ENCODE data around the gene ACO2. TPM values are rescaled to one million over a fixed set of nuclear protein-coding genes. Genes with fewer than 3 reads are reported as not detected.

Gene ACO2
- total RNA-seq, 6 donors from 2014 or later = 51.3 to 102 (median 83.4) TPM

DNA sequence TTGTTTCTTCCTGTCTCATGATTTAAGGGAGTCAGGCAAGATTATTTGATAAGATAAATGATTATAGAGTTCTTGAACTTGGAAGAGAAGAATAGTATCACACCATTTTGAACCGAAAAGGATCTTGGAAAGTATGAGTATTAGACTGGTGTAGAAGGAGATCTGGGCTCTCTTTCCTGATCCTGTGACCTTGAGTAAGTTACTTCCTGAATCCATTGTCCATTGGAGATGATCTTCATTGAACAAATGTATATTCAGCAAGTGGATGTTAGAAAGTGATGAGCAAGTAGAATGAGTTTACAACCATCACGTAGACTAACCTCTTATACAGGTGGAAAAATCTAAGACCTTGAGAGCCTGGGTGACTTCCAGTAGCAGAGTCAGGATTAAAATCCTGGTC is 2.0 kb downstream of the ACO2 start:
- DNase-seq (no peak), ATAC-seq (ENCODE audit: low FRiP score in 2 of 2) (no peak)
- Histone ChIP-seq H3K4me1 (peaks cover 14 to 28% (median 20%) of the 10 kb centered on the region in 4 donors), H3K9me3 (no peaks in the 10 kb centered on the region), H3K27me3 (no peaks in the 10 kb centered on the region), H3K4me3 (no peak overlapping the region), H3K36me3 (peaks cover 3 to 18% (median 15%) of the 10 kb centered on the region in 4 donors), H3K27ac (no peak overlapping the region)
- no peak for TF ChIP-seq POLR2AphosphoS5 (IDR thresholded peaks at IDR 0.05)
- TF ChIP-seq, protein P1, sequence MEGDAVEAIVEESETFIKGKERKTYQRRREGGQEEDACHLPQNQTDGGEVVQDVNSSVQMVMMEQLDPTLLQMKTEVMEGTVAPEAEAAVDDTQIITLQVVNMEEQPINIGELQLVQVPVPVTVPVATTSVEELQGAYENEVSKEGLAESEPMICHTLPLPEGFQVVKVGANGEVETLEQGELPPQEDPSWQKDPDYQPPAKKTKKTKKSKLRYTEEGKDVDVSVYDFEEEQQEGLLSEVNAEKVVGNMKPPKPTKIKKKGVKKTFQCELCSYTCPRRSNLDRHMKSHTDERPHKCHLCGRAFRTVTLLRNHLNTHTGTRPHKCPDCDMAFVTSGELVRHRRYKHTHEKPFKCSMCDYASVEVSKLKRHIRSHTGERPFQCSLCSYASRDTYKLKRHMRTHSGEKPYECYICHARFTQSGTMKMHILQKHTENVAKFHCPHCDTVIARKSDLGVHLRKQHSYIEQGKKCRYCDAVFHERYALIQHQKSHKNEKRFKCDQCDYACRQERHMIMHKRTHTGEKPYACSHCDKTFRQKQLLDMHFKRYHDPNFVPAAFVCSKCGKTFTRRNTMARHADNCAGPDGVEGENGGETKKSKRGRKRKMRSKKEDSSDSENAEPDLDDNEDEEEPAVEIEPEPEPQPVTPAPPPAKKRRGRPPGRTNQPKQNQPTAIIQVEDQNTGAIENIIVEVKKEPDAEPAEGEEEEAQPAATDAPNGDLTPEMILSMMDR (IDR thresholded peaks at IDR 0.05) = no peak
- no peak for TF ChIP-seq POLR2A (IDR thresholded peaks at IDR 0.05)
- TF ChIP-seq EP300 (IDR thresholded peaks at IDR 0.05) = no peak
- WGBS, 2 donors = 86 to 95% methylated on average over 2 of the region's 2 CpGs

DNA sequence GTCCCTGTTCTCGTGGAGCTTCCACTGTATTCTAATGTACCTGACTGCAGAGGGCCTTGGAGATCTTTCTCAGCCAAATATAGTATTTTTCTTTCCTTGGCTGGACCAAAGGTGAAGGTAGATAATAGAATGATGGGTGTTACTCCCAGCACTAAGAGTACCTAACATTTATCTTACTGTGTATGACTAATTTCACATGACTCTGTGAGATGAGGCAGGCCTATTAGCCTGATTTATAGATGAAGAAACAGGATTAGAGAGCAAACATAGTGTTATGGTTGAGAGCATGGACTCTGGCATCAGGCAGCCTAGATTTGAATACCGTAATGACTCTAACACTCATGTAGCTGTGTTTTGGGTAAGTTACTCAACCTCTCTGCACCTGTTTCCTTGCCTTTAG is 2.7 kb downstream of the ACO2 start:
- Histone ChIP-seq H3K9me3 (no peaks in the 10 kb centered on the region), H3K4me3 (no peak overlapping the region), H3K4me1 (peaks cover 14 to 27% (median 20%) of the 10 kb centered on the region in 4 donors), H3K36me3 (peaks cover 0 to 11% (median 8%) of the 10 kb centered on the region in 4 donors), H3K27ac (no peak overlapping the region), H3K27me3 (no peaks in the 10 kb centered on the region)
- 88 to 89% methylated on average over 2 of the region's 2 CpGs for WGBS, 2 donors
- ATAC-seq (ENCODE audit: low FRiP score in 2 of 2) (no peak), DNase-seq (no peak)
- TF ChIP-seq POLR2A (IDR thresholded peaks at IDR 0.05) (no peak), POLR2AphosphoS5 (IDR thresholded peaks at IDR 0.05) (no peak), EP300 (IDR thresholded peaks at IDR 0.05) (no peak)
- TF ChIP-seq, protein P1 (IDR thresholded peaks at IDR 0.05) = no peak

DNA sequence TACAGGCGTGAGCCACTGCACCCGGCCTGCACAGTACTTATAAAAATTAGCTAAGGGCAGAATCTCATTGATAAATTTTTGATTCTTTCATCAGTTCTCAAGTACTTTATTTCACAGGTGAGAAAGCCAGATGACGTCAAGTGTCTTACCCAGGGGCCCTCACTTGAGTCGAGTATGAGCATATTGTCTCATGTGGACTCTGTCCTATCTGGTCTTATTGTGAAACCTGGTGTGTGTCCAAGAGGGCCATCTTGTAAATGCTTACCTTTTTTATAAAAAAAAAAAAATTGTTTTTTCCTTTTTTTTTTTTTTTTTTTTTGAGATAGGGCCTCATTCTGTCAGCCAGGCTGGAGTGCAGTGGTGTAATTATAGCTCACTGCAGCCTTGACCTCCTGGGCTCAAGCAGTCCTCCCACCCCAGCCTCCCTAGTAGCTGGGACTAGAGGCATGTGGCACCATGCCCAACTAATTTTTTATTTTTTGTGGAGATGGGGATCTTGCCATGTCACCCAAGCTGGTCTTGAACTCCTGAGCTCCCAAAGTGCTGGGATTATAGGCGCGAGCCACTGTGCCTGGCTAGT is 6.0 kb downstream of the ACO2 start:
- H3K4me3 ChIP-seq = no peak overlapping the region
- peaks cover 0 to 5% (median 0%) of the 10 kb centered on the region in 4 donors for H3K36me3 ChIP-seq
- no peak for DNase-seq
- peaks cover 9 to 30% (median 19%) of the 10 kb centered on the region in 4 donors for H3K4me1 ChIP-seq
- H3K27ac ChIP-seq = no peak overlapping the region
- WGBS, 2 donors = 94 to 97% methylated on average over 6 of the region's 6 CpGs
- no peaks in the 10 kb centered on the region for H3K9me3 ChIP-seq
- TF ChIP-seq EP300 (IDR thresholded peaks at IDR 0.05) (no peak), POLR2AphosphoS5 (IDR thresholded peaks at IDR 0.05) (no peak), POLR2A (IDR thresholded peaks at IDR 0.05) (no peak)
- TF ChIP-seq, protein P1 (IDR thresholded peaks at IDR 0.05) = no peak
- no peak for ATAC-seq (ENCODE audit: low FRiP score in 2 of 2)
- H3K27me3 ChIP-seq = no peaks in the 10 kb centered on the region

DNA sequence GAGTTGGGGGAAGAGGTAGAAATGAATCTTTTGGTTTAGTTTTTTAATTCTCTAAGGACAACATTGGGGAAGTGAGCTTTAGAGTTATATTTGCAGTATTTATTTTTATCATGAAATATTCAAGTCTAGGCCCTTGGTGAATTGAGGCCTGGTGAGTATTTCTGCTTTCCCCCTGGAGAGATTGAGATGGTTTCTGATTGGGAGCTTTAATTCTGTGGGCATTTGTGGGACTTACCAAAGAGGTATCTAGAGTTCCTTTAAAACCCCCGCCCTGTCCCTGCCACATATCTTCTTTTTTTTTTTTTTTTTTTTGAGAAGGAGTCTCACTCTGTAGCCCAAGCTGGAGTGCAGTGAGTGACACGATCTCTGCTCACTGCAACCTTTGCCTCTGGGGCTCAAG is 9.6 kb downstream of the ACO2 start:
- ATAC-seq (ENCODE audit: low FRiP score in 2 of 2) = no peak
- 81 to 85% methylated on average over 2 of the region's 2 CpGs for WGBS, 2 donors
- no peak overlapping the region for H3K4me3 ChIP-seq
- H3K4me1 ChIP-seq = peaks cover 18 to 46% (median 35%) of the 10 kb centered on the region in 4 donors
- peaks cover 0 to 5% (median 0%) of the 10 kb centered on the region in 4 donors for H3K36me3 ChIP-seq
- H3K27ac ChIP-seq = peak overlapping the region; percentile 40 to 60 (median 53)
- H3K27me3 ChIP-seq = no peaks in the 10 kb centered on the region
- no peak for DNase-seq
- no peaks in the 10 kb centered on the region for H3K9me3 ChIP-seq
- TF ChIP-seq EP300 (IDR thresholded peaks at IDR 0.05) = no peak
- no peak for TF ChIP-seq POLR2A (IDR thresholded peaks at IDR 0.05)
- TF ChIP-seq, protein P1 (IDR thresholded peaks at IDR 0.05) = no peak
- TF ChIP-seq POLR2AphosphoS5 (IDR thresholded peaks at IDR 0.05) = no peak

All from upper lobe of left lung (tissue), 6 donors.